Endothelial cell of umbilical vein (primary cell): ENCODE data around the gene NXPE3. TPM values are rescaled to one million over a fixed set of nuclear protein-coding genes. Genes with fewer than 3 reads are reported as not detected.
"Not testable (repeated sequence)": the region's sequence is repeated elsewhere in the genome, so short reads cannot be mapped to it uniquely, and the experiment has no call there.

ENCODE experiments used
- BruUV-seq: library from RNA; stranded (reverse); fragments of 400-500 nt; replicated peaks from 2 replicates; lab custom pipeline; 2021; lab: Mats Ljungman, UMichigan
- CTCF ChIA-PET: fragments of 300-600, 350-600 bp; sonication (Branson Sonifier 250); formaldehyde crosslinking; loops from one replicate; lab custom pipeline; 2021; ENCODE audit warnings: antibody characterized with exemption, inconsistent platforms; lab: Charles Lee
- POLR2A ChIA-PET: fragments of 300-600, 350-600 bp; sonication (Branson Sonifier 250); formaldehyde crosslinking; loops from one replicate; lab custom pipeline; 2021; ENCODE audit warnings: antibody characterized with exemption, inconsistent platforms; lab: Charles Lee
- DNase-seq: peaks from one replicate; pipeline ENCODE4 v3.0.0-alpha.2; 2011; ENCODE audit warnings: low read depth, low spot score
- FAIRE-seq: peaks from 2 replicates; lab custom pipeline; 2011; peaks lifted over from hg19 to GRCh38; lab: Jason Lieb, UNC
- H2AFZ ChIP-seq: 2 replicates; pipeline ENCODE4 v1.6.0; 2012; ENCODE audit warnings: low read depth, low read length, control low read depth, inconsistent platforms
- H3K27ac ChIP-seq: 2 replicates; pipeline ENCODE4 v1.5.1; 2011; ENCODE audit warnings: low read depth, mild to moderate bottlenecking, control low read depth, low read length, moderate library complexity; ENCODE audit not compliant: insufficient read depth
- H3K27me3 ChIP-seq, 2 experiments: 2 replicates each; pipeline versions ENCODE4 v1.6.0 to v1.6.1; 2011; ENCODE audit warnings: low read length in 2 of 2, mixed read lengths in 1 of 2; ENCODE audit not compliant: control insufficient read depth in 2 of 2, insufficient read depth in 2 of 2
- H3K36me3 ChIP-seq, 2 experiments: 2 replicates in 1 of 2; 3 replicates in 1 of 2; pipeline ENCODE4 v1.5.1; 2011; ENCODE audit warnings: low read length in 2 of 2, mild to moderate bottlenecking in 1 of 2, moderate library complexity in 1 of 2; ENCODE audit not compliant: control insufficient read depth in 2 of 2, insufficient read depth in 2 of 2; ENCODE audit errors: extremely low read depth in 1 of 2
- H3K4me1 ChIP-seq: 3 replicates; pipeline ENCODE4 v1.5.1; 2011; ENCODE audit warnings: mild to moderate bottlenecking, low read length; ENCODE audit not compliant: control insufficient read depth, insufficient read depth; ENCODE audit errors: extremely low read depth
- H3K4me2 ChIP-seq: 2 replicates; pipeline ENCODE4 v1.6.1; 2011; ENCODE audit warnings: low read length, control low read depth, mixed read lengths; ENCODE audit not compliant: insufficient read depth
- H3K4me3 ChIP-seq, 3 experiments: fragments of 200-600 bp in 1 of 3; sonication (generic), shearing (Covaris generic) in 1 of 3; replicated peaks in 1 of 3; 2 replicates each; pipeline ENCODE4 v1.5.1; 2011 to 2016; ENCODE audit warnings: control low read depth in 3 of 3, low read length in 3 of 3, mild to moderate bottlenecking in 2 of 3, inconsistent platforms in 1 of 3, low read depth in 1 of 3, moderate library complexity in 1 of 3; ENCODE audit not compliant: insufficient read depth in 1 of 3
- H3K79me2 ChIP-seq: 2 replicates; pipeline ENCODE4 v1.6.0; 2012; ENCODE audit warnings: low read length, inconsistent platforms; ENCODE audit not compliant: control insufficient read depth, insufficient read depth
- H3K9ac ChIP-seq: replicated peaks from 2 replicates; pipeline ENCODE3; 2011; ENCODE audit warnings: low read length, control low read depth; ENCODE audit not compliant: insufficient read depth; ENCODE audit errors: extremely low read depth
- H3K9me1 ChIP-seq: replicated peaks from 3 replicates; pipeline ENCODE4 v1.6.0; 2011; ENCODE audit warnings: mild to moderate bottlenecking, low read length; ENCODE audit not compliant: control insufficient read depth, insufficient read depth; ENCODE audit errors: extremely low read depth
- H3K9me3 ChIP-seq: replicated peaks from 2 replicates; pipeline ENCODE4 v1.5.1; 2012; ENCODE audit warnings: low read length, inconsistent platforms; ENCODE audit not compliant: control insufficient read depth, insufficient read depth
- H4K20me1 ChIP-seq: replicated peaks from 2 replicates; pipeline ENCODE3; 2011; ENCODE audit warnings: mild to moderate bottlenecking, low read length; ENCODE audit not compliant: control insufficient read depth, insufficient read depth; ENCODE audit errors: extremely low read depth
- CTCF ChIP-seq, 2 donors: IDR thresholded peaks; 1 replicate in 1 of 2; 2 replicates in 1 of 2; pipeline ENCODE4 v1.5.1; 2011; ENCODE audit warnings: low read length in 2 of 2, mild to moderate bottlenecking in 2 of 2, moderate library complexity in 2 of 2, control low read depth in 1 of 2, inconsistent platforms in 1 of 2, low read depth in 1 of 2; ENCODE audit not compliant: insufficient read depth in 1 of 2; ENCODE audit errors: extremely low read depth in 1 of 2
- EZH2 ChIP-seq: IDR thresholded peaks from 2 replicates; pipeline ENCODE4 v1.6.1; 2012; ENCODE audit warnings: borderline replicate concordance, low read depth, mild to moderate bottlenecking, moderate library complexity, low read length, inconsistent platforms; ENCODE audit not compliant: severe bottlenecking
- FOS ChIP-seq: IDR thresholded peaks from 2 replicates; pipeline ENCODE4 v1.6.1; 2011; ENCODE audit warnings: mild to moderate bottlenecking, low read length, moderate library complexity, borderline replicate concordance; ENCODE audit not compliant: insufficient read depth
- GATA2 ChIP-seq: IDR thresholded peaks from 2 replicates; pipeline ENCODE4 v1.7.0; 2011; ENCODE audit warnings: low read depth, mild to moderate bottlenecking, moderate library complexity, mixed read lengths, low read length; ENCODE audit not compliant: insufficient read length, insufficient read depth
- JUN ChIP-seq: IDR thresholded peaks from 2 replicates; pipeline ENCODE4 v1.6.1; 2011; ENCODE audit warnings: borderline replicate concordance, low read depth; ENCODE audit not compliant: insufficient read length, insufficient read depth
- POLR2A ChIP-seq: IDR thresholded peaks from 2 replicates; pipeline ENCODE4 v1.6.1; 2012; ENCODE audit warnings: low read depth, mild to moderate bottlenecking, control low read depth, low read length
- POLR2AphosphoS5 ChIP-seq: IDR thresholded peaks from 2 replicates; pipeline ENCODE4 v1.6.1; 2012; ENCODE audit warnings: low read depth, mild to moderate bottlenecking, control low read depth, low read length, moderate library complexity; ENCODE audit not compliant: insufficient read depth
- dilution Hi-C: fragments of 300-500 bp; cut with MboI; formaldehyde crosslinking; loops from one replicate; pipeline ENCODE4 v1.15.0; 2019; ENCODE audit warnings: low sequenced_read_pairs; ENCODE audit not compliant: extremely low pct_ligation_motif_present
- intact Hi-C: fragments of 100-400 bp; cut with micrococcal nuclease; formaldehyde crosslinking; loops from one replicate; pipeline ENCODE4 v1.10.0; 2022
- polyA plus RNA-seq, 4 experiments: library from polyadenylated mRNA; depleted of rRNA in 3 of 4; stranded (reverse) in 3 of 4; unstranded in 1 of 4; fragments of >200 nt; gene quantifications; 2 replicates each; pipeline versions ENCODE4 v1.2.1 to v1.2.3, GENCODE V29; 2011 to 2012; ENCODE audit warnings: missing spikeins in 1 of 4
- total RNA-seq: library from RNA; stranded (reverse); gene quantifications from 2 replicates; pipeline ENCODE4 v1.2.3, GENCODE V29; 2021

Gene NXPE3
- total and polyA plus RNA-seq, 2 donors (not counting 3 experiments of a cell fraction or from before 2014, with no cell fraction given): 13.7 to 20.3 TPM

DNA sequence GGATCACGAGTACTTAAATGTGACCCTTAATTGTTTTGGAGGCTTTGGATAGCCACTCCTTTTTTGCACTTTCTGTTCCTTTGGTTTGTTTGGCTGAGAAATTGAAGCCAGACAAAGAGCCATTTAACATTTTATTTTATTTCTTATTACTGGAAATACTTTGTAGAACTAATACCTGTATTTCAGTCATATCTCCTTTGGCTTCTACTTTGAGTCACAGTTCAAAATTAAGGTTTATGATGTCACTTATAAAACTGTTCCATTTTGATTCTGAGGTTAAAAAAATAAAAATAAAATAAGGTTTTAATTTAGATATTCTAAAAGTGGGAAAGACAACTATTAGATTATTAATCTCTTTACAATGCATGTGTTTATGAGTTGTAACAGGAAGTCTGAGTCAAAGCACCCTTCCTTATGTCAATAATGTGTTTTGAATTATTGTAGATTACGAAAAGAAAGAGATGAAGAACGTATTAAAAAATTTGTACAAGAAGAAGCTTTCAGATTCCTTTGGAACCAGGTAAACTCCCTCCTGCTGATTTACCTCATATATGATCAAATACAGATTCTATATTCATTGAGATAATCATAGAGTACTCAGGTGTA, 16.9 kb upstream of the NXPE3 start:
- Histone ChIP-seq H3K27ac (peak overlapping the region; percentile 79), H3K27me3 (no peaks in the 10 kb centered on the region), H3K9me3 (no peaks in the 10 kb centered on the region), H3K4me2 (peak overlapping the region; percentile 69), H3K9ac (peak overlapping the region; percentile 24), H3K9me1 (no peaks in the 10 kb centered on the region), H3K4me3 (peak overlapping the region in 1 of 3 experiments; percentile 25), H3K36me3 (peaks cover 2 to 8% of the 10 kb centered on the region in 2 experiments), H2AFZ (peak overlapping the region; percentile 62), H3K4me1 (peaks cover 18% of the 10 kb centered on the region), H4K20me1 (no peaks in the 10 kb centered on the region), H3K79me2 (peaks cover 4% of the 10 kb centered on the region)
- FAIRE-seq (peak; percentile 55), DNase-seq (peak; percentile 72)
- ChIA-PET CTCF (no interaction called here), POLR2A (no interaction called here)
- peak; percentile 65 for TF ChIP-seq JUN
- TF ChIP-seq FOS: peak; percentile 68
- TF ChIP-seq GATA2: no peak
- no peak for TF ChIP-seq POLR2A
- no peak for TF ChIP-seq POLR2AphosphoS5
- no peak for TF ChIP-seq EZH2
- TF ChIP-seq CTCF (IDR thresholded peaks at IDR 0.05; ENCODE audit: extremely low read depth in 1 of 2, insufficient read depth in 1 of 2, low read depth in 1 of 2, low read length in 2 of 2): no peak
- intact Hi-C loops: no loop called here
- dilution Hi-C loops: no loop called here
- no TSS peak for BruUV-seq

GRCh38 chr3:101777745-101778281, 1.2 kb upstream of the NXPE3 start:
- H3K4me2 ChIP-seq, H2AFZ ChIP-seq, dilution Hi-C loops, DNase-seq, H3K27me3 ChIP-seq, BruUV-seq, H4K20me1 ChIP-seq, H3K4me3 ChIP-seq, H3K9me1 ChIP-seq, CTCF ChIA-PET, POLR2A ChIA-PET, H3K27ac ChIP-seq, H3K79me2 ChIP-seq, FAIRE-seq, H3K36me3 ChIP-seq, H3K9ac ChIP-seq, H3K9me3 ChIP-seq: not testable (repeated sequence)
- intact Hi-C loops: loop anchor here (2.0 kb wide), 1 partner anchor 53 kb away; the partner anchor contains the start of gene CEP97
- H3K4me1 ChIP-seq: peaks cover 24% of the 10 kb centered on the region
